NCI-H2107 treated with DMSO at 0.1 percent for 48 hours (cell line): ENCODE results near the gene USP3.
A peak's percentile ranks its signal among the peaks of the same experiment; 100 is the strongest.

Experiments
- DNase-seq: peaks from one replicate; lab custom pipeline; 2025; ENCODE audit not compliant: unreplicated experiment; lab: John Stamatoyannopoulos, UW

The USP3 gene

GRCh38 chr15:63582718-63583426 is 78.5 kb downstream of the USP3 start:
- DNase-seq: no peak

DNA sequence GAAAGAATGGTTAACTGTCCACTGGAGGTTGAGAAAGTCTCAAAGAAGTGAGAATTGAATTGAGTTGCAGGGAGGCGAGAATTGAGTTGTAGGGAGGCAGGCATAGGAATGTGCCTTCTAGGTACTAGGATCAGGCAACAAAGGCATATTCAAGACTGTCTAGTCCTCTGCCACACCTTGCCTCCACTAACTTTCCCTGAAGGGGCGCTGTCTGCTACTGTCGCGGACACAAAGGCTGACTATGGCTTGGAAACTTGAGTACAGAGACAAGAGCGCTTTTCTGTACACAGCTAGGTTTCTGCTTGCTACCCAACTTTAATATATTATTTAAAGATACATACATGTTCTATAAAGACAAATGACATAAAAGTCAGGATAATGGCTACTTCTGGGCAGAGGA is 82.4 kb downstream of the USP3 start:
- no peak for DNase-seq

- no peak for DNase-seq
These were observed 83.1 kb downstream of the USP3 start for GRCh38 chr15:63587527-63587926.

DNA sequence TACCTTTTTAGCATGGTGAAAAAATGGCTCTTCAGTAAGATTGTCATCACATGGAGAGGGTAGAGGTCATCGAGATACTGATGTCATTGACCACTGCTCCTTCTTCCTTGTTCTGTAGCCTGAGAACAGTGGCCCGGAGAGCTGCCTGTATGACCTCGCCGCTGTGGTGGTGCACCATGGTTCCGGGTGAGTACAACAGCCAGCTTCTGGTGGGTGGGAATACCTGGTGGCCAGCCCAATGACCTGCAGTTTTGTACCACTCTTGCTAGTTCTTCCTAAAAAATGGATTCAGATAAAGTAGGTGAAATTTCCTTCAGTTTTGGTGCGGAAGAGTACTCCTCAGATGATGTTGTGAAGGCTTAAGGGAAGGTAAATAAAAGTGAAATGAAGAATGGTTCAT is 84.4 kb downstream of the USP3 start:
- DNase-seq: no peak

DNA sequence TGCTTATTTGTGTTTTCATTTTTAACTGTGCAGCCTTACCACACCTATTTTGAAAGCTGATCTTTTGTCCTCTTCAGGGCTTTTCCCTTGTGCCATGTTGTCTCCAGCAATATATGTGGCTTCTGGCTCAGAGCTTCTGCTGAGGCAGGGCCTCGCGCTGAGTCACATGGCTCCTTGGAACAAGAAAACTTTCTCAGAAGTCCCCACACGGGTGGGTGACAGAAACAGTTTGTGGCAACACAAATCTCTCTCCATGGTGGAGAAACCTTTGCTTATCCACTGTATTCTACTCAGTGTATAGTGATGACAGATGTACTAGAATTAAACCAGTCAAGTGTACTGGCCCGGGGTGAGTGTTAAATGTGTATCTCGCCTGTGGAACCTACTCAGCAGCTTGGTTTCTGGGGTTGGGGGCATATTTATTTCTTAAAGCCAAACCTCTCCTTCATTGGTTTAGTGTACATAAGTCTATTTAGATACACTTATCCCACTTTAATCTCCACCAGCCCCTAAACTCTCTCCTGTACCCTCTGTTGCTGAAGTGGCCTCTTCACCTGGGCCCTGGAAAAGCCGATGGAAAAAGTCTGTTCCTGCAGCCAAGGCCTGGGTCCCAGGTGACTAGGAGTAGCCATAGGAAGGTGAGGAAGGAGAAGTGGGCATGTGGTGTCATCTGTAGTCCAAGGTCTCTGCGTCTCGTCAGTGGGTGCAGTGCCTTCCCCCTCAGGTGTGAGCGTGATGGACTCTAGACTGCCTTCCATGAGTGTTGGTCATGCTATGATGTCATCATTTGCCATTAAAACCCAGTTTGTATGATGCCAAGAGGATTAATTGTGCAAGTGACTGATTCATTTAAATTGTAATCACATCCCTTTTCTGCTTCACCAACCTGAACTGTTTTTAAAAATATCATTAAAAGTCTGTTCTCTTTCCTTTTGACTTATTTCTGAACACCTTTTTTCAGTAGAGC is 89.6 kb downstream of the USP3 start:
- DNase-seq: no peak

DNA sequence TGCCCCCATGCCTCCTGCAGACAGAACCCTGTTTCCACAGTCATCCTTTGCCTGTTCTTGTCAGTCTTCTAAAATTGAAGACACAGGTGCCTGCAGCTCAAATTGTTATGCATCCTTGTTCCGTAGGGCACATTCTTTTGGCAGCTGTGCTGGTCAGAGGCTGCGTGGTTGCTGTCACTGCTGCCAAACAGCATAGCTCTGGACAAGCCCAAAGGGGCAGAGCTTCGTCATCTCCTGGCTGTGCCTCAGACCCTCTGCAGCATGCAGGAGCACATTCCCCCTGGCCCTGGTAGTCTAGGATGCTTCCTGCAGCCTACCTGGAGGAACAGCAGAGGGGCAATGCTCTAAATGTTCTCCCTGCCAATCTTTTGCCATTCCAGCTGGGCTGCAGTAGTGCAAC is 90.7 kb downstream of the USP3 start:
- no peak for DNase-seq

DNA sequence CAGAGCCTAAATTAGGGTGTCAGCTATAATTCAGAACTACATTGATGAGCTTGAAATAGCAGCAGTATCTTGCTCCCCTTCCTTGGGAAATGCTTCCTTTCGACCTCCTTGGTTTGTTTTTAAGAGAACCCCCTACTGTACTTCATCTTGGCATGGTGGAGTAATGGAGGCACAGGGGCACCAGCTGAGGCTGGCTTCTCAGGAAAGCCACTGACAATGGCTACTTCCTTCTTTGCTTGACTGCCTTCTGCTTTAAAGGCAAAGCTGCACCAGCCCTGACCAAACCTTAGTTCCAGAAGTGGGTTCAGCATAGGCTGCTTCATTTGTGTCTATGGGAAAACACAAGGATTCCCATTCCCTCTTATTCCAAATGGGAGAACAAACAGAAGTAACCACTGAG is 91.3 kb downstream of the USP3 start:
- no peak for DNase-seq

DNA sequence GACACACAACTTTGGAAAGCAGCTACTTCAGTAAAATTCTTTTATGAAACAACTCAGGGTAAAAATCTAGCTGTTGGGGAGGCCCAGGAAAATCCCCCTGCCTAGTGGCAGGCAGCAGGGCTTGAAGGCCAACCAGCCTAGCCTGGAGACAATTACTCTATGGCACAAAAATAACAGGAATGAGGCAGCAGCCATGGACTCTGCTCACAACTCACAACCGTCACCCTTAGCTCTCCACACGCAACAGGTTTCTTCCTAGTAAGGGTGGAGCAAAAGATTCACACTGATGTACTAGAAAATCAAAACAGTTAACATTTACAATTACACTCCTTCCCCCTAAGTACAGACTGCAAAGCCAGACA is 92.3 kb downstream of the USP3 start:
- no peak for DNase-seq

GRCh38 chr15:63597038-63597790 is 92.8 kb downstream of the USP3 start, which contains the start of gene FBXL22:
Gene FBXL22, plus strand, starts transcription at chr15:63597387. Its CDS starts 6 bp downstream, at chr15:63597393.
- no peak for DNase-seq

DNA sequence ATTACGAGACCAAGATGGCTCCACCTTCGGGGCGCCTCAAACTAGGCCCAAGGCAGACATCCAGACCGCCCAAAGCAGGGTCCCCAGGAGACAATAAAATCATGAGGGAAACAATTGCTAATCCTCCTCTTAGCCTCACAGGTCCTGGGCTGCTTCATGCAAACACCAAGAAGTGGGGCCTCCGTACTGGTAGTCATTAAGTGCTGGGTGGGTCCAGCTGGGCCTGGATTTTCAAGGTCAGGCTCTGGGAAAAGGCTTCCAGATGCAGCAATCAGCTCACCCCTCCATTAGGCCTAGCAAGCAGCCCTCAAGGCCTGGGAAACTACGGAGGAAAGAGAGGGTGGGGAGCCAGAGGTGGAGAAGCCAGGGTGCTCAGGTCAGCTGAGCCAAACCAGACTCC is 93.4 kb downstream of the USP3 start:
- DNase-seq: no peak

- no peak for DNase-seq
These were observed 94.3 kb downstream of the USP3 start for GRCh38 chr15:63598473-63599400.

DNA sequence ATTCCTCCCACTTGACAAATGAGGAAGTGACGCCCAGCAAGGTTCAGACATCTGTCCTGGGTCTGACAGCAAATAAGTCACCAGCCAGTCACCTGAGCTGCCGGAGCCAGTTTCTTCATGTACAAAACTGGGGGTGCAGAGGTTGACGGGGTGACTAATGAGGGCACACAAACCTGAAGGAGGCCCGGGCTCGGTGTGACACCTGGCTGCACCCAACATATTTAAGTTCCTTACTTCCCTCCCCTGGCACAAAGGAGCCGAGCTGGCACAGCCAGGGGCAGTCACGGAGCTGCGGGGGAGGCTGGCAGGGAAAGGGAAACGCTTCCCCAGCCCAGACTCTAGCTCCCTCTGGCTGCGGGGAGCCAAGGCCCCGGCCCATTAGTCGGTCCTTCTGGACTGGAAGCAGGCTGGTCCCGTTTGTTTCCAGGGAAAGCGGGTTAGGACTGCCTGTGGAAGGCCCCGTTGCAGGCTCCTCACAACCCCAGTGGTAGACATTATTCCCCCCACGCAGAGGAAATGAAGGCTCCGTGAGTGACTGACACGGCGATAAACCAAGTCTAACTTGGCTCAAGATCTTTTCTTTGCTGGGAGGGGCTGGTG is 95.1 kb downstream of the USP3 start:
- DNase-seq: peak; percentile 27

GRCh38 chr15:63600001-63600615 is 95.7 kb downstream of the USP3 start:
- no peak for DNase-seq

GRCh38 chr15:63600616-63601025 is 96.2 kb downstream of the USP3 start:
- peak; percentile 33 for DNase-seq

- no peak for DNase-seq
These were observed 96.8 kb downstream of the USP3 start for GRCh38 chr15:63601026-63601703.

DNA sequence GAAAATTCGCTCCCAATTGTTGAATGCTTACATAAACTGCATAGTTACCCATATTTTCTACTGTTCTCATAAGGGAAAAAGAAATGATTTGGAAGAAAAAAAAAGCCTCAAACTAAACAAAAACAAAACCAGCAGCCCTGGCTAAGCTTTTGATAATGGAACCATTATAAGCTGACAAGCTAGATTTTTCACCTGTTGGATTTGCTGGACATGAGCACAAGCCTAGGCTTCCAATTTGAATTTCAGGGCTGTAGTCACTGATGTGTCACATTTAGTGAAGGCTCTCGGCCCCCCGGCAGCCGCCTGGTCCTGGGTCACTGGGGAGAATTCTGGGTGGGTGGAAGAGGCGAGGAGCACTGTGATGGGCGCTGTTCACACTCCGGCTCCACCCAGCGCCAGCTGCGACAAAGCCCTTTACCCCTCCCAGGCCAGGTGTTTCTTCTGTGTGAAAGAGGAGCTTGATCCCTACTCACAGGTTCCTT is 97.4 kb downstream of the USP3 start:
- DNase-seq: peak; percentile 30

GRCh38 chr15:63602595-63602994 is 98.2 kb downstream of the USP3 start:
- DNase-seq: no peak

DNA sequence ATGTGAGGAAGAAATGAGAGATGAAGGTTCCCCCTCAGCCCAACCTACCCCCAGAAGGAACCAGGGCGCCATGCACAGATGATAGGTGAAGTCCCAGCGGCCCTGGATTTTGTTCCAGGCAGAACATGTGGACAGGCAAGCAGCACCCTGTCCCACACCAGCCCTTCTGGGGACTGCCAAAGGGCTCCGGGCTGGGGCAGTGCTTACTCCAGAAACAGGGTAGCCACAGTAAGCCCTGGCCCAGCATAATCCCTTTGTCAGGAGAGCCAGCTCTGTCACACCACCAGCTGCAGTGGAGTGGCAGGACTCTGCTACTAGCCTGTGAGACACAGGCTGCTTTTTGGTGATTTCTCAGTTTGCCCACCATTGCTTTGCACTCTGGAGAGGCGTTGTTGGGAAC is 99.1 kb downstream of the USP3 start:
- no peak for DNase-seq

DNA sequence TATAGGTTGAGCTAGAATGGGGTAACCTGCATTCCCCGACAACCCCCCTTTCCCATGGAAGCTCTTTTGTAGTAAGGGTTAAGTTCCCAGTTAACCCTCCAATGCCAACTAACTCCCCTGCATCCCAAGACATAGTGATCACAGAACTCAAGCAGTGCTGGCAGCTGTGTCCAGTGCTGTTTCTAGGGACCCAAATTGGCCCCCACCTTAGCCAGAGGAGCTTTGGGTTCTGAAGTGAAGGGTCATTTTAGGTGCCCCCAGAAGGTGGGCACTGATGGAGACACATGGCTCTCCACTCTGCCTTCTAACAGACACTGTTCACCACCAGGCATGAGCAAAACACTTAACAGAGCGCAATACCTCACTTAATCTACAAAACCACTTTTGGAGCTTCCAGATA is 99.9 kb downstream of the USP3 start:
- no peak for DNase-seq
